ENCODE measurements around the gene KLHL29.

- no peak for TF ChIP-seq CTCF (IDR thresholded peaks at IDR 0.05)
- TF ChIP-seq POLR2A (IDR thresholded peaks at IDR 0.05), result no peak
Measured at GRCh38 chr2:23430263-23430662, 45.3 kb downstream of the KLHL29 start.
